Nephron (organoid): ENCODE data around the gene NF2.

Experiments used
- H3K27ac Mint-ChIP-seq, 3 experiments: 2 replicates each; pipeline ENCODE4 v1.8.0; 2020; ENCODE audit warnings: mixed read lengths in 3 of 3, mild to moderate bottlenecking in 2 of 3, moderate library complexity in 1 of 3
- H3K27me3 Mint-ChIP-seq: 2 replicates; pipeline ENCODE4 v1.8.0; 2021; ENCODE audit warnings: low read depth, mild to moderate bottlenecking, moderate library complexity, mixed read lengths
- H3K36me3 Mint-ChIP-seq: 2 replicates; pipeline ENCODE4 v1.8.0; 2020; ENCODE audit warnings: low read depth, mixed read lengths
- H3K4me1 Mint-ChIP-seq: 2 replicates; pipeline ENCODE4 v1.8.0; 2020; ENCODE audit warnings: mixed read lengths
- H3K4me3 Mint-ChIP-seq, 3 experiments: 2 replicates each; pipeline ENCODE4 v1.8.0; 2020; ENCODE audit warnings: mild to moderate bottlenecking in 3 of 3, mixed read lengths in 3 of 3, moderate library complexity in 2 of 3
- H3K9me3 Mint-ChIP-seq: 2 replicates; pipeline ENCODE4 v1.8.0; 2020; ENCODE audit warnings: mixed read lengths
- CTCF ChIP-seq, 3 experiments: fragments of 200-600 bp; sonication (generic); IDR thresholded peaks; one replicate each; pipeline ENCODE4 v1.5.0; 2021; ENCODE audit warnings: antibody characterized with exemption in 3 of 3; ENCODE audit not compliant: unreplicated experiment in 3 of 3

The NF2 gene

DNA sequence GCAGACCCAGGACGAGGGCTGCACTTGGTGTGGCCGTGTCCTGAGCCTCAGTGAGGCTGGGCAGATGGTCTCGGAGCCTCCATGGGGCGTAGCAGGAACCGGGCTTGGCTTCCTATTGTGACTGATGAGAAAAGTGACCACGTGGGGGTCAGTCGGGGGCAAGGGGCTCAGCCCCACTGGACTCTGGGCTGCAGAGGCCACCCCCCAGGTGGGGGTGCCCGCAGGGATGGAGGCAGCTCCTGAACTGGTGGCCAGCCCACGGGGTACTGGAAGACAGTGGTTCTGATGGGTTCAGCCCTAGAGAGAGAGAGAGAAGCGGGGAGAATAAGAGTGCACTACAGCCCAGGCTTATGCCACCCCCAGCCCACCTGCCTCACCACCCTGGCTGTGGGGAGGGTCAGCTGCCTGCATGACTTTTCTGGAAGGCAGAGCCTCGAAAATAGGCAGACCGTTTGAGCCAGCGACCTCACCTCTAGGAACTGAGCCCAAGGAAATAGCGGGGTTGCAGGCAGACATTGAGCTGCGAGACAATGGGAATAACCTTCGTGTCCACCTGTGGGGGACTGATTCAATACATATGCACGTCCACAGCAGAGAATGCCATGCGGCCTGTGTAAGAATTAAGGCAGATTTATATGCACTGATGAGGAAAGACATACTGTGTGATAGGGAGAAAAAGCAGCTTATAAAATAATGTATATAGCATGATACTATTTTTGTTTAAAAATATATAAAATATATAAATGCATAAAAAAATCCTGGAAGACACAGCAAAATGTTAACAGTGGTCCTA, 127.8 kb downstream of the NF2 start:
- no peak overlapping the region for H3K4me3 Mint-ChIP-seq
- H3K9me3 Mint-ChIP-seq: no peaks in the 10 kb centered on the region
- H3K4me1 Mint-ChIP-seq: peaks cover 5% of the 10 kb centered on the region
- no peak overlapping the region for H3K27ac Mint-ChIP-seq
- H3K27me3 Mint-ChIP-seq: peaks cover 4% of the 10 kb centered on the region
- peaks cover 4% of the 10 kb centered on the region for H3K36me3 Mint-ChIP-seq
- no peak for TF ChIP-seq CTCF (IDR thresholded peaks at IDR 0.05; ENCODE audit: unreplicated experiment in 3 of 3)

DNA sequence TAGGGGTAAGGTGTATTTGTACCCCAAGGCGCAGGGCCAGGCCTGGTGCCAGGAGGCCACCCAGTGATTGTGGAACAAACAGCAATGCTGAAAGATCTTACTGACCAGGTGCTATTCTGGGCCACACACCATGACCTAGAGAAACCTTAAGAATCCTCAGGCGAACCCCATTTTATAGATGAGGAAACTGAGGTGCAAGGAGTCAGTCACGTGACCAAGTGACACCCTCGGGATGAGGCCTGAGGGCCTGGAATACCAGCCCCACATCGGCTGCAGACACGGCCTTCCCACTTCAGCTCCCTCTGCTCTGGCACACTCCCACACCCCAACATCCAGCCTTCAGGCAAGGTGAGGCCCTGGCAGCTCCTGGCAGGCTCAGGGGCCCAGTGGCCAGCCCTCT, 129.4 kb downstream of the NF2 start:
- Mint-ChIP-seq H3K27ac (no peak overlapping the region), H3K27me3 (no peaks in the 10 kb centered on the region), H3K4me3 (no peak overlapping the region), H3K36me3 (peaks cover 4% of the 10 kb centered on the region), H3K4me1 (peaks cover 5% of the 10 kb centered on the region), H3K9me3 (no peaks in the 10 kb centered on the region)
- no peak for TF ChIP-seq CTCF (IDR thresholded peaks at IDR 0.05; ENCODE audit: unreplicated experiment in 3 of 3)

DNA sequence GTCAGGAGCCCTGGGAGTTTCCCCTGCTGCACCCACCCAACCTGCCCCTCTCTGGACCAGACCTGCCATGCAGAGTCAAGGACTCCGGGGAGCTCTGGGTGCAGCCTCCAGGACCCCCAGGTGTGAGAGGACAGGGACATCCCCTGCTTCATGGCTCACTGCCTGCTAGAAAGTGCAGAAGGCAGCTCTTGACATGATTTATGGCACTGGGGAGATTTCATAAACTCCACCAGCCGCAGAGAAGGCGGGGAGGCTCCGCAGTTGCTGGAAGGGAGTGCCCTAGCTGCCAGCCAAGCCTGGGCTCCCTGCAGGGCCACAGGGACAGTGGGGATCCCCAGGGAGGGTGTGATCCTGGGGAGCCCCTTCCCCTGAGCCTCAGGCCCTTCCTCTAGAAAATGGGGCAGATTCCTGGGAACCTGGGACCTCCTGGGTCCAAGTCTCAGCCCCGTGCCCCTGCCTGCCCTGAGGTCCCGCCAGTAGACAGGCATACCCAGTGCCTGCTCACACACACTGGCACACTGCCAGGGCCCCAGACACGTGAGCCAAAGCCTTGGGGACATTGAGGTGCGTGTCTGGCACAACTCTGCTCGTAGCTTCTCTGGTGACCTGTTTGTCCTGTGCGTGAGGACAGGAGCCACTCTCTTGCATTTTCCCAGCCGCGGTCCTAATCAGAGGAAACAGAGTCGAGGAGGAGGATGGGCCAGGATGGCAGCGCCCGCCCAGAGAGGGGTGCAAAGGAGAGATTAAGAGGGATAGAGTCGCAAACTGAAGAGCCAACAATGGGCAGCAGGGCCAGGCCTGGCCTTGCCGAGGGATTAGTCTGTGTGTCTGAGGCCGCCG, 130.1 kb downstream of the NF2 start:
- Mint-ChIP-seq H3K4me1 (peaks cover 5% of the 10 kb centered on the region), H3K4me3 (peak overlapping the region in 1 of 3 experiments; percentile 20), H3K27ac (peak overlapping the region in 1 of 3 experiments; percentile 80), H3K27me3 (no peaks in the 10 kb centered on the region), H3K36me3 (peaks cover 4% of the 10 kb centered on the region), H3K9me3 (no peaks in the 10 kb centered on the region)
- TF ChIP-seq CTCF (IDR thresholded peaks at IDR 0.05; ENCODE audit: unreplicated experiment in 3 of 3): no peak

GRCh38 chr22:29734406-29734805, 131.0 kb downstream of the NF2 start:
- Mint-ChIP-seq H3K27me3 (no peaks in the 10 kb centered on the region), H3K36me3 (peaks cover 4% of the 10 kb centered on the region), H3K4me3 (no peak overlapping the region), H3K4me1 (peaks cover 5% of the 10 kb centered on the region), H3K27ac (no peak overlapping the region), H3K9me3 (no peaks in the 10 kb centered on the region)
- TF ChIP-seq CTCF (IDR thresholded peaks at IDR 0.05; ENCODE audit: unreplicated experiment in 3 of 3): no peak

- Mint-ChIP-seq H3K9me3 (no peaks in the 10 kb centered on the region), H3K36me3 (peaks cover 4% of the 10 kb centered on the region), H3K4me1 (peaks cover 5% of the 10 kb centered on the region), H3K27ac (no peak overlapping the region), H3K4me3 (no peak overlapping the region), H3K27me3 (no peaks in the 10 kb centered on the region)
- no peak for TF ChIP-seq CTCF (IDR thresholded peaks at IDR 0.05; ENCODE audit: unreplicated experiment in 3 of 3)
These were observed 131.4 kb downstream of the NF2 start for GRCh38 chr22:29734838-29735237.
